GM06990 (cell line): ENCODE data around the gene NUP93.

ENCODE experiments used
- DNase-seq: peaks from one replicate; pipeline ENCODE4 v3.0.0-alpha.2; 2011; ENCODE audit not compliant: insufficient read length; ENCODE audit errors: extremely low read depth
- H3K27me3 ChIP-seq: replicated peaks from 2 replicates; pipeline ENCODE4 v1.6.0; 2011; ENCODE audit warnings: low read length; ENCODE audit not compliant: control insufficient read depth, insufficient read depth
- H3K36me3 ChIP-seq: 2 replicates; pipeline ENCODE4 v1.5.1; 2011; ENCODE audit warnings: low read length; ENCODE audit not compliant: control insufficient read depth, insufficient read depth
- H3K4me3 ChIP-seq: replicated peaks from 2 replicates; pipeline ENCODE4 v1.5.1; 2011; ENCODE audit warnings: low read depth, mild to moderate bottlenecking, control low read depth, low read length
- TF ChIP-seq, protein P1 (sequence below): IDR thresholded peaks from 2 replicates; pipeline ENCODE4 v1.5.1; 2011; ENCODE audit warnings: low read length, control low read depth, mild to moderate bottlenecking, inconsistent platforms; ENCODE audit not compliant: insufficient read depth, poor library complexity, severe bottlenecking

Gene NUP93

GRCh38 chr16:56833243-56833970 lies 103.5 kb downstream of the NUP93 start:
- peaks cover 17% of the 10 kb centered on the region for H3K36me3 ChIP-seq
- H3K27me3 ChIP-seq, result no peaks in the 10 kb centered on the region
- TF ChIP-seq, protein P1, sequence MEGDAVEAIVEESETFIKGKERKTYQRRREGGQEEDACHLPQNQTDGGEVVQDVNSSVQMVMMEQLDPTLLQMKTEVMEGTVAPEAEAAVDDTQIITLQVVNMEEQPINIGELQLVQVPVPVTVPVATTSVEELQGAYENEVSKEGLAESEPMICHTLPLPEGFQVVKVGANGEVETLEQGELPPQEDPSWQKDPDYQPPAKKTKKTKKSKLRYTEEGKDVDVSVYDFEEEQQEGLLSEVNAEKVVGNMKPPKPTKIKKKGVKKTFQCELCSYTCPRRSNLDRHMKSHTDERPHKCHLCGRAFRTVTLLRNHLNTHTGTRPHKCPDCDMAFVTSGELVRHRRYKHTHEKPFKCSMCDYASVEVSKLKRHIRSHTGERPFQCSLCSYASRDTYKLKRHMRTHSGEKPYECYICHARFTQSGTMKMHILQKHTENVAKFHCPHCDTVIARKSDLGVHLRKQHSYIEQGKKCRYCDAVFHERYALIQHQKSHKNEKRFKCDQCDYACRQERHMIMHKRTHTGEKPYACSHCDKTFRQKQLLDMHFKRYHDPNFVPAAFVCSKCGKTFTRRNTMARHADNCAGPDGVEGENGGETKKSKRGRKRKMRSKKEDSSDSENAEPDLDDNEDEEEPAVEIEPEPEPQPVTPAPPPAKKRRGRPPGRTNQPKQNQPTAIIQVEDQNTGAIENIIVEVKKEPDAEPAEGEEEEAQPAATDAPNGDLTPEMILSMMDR, result no peak
- no peak for DNase-seq
- H3K4me3 ChIP-seq, result no peak overlapping the region

DNA sequence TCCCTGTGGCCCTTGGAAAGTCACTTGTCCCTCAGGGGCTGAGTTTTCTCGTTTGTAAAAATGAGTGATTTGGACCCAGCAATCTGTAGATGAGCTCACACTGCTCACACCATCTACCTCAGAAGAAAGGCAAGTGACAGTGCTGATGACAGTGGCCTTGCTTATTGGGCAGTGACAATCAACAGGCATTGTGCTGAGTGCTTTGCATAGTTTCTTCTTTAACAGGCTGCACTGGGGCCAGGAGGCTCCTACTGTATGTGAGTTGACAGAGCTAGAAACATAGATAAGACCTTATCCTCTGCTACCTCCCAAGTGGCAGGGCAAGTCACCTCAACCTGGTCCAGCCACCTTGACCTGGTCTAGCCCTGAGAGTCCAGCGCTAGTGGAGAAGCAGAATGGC lies 105.4 kb downstream of the NUP93 start:
- H3K27me3 ChIP-seq, result no peaks in the 10 kb centered on the region
- no peak for DNase-seq
- peaks cover 12% of the 10 kb centered on the region for H3K36me3 ChIP-seq
- TF ChIP-seq, protein P1, result no peak
- H3K4me3 ChIP-seq, result no peak overlapping the region

- Histone ChIP-seq H3K4me3 (no peak overlapping the region), H3K36me3 (peaks cover 19% of the 10 kb centered on the region), H3K27me3 (no peaks in the 10 kb centered on the region)
- no peak for DNase-seq
- TF ChIP-seq, protein P1, result no peak
Measured at GRCh38 chr16:56836410-56837230, 106.7 kb downstream of the NUP93 start.

- peaks cover 18% of the 10 kb centered on the region for H3K36me3 ChIP-seq
- H3K27me3 ChIP-seq, result no peaks in the 10 kb centered on the region
- TF ChIP-seq, protein P1, result no peak
- no peak for DNase-seq
- H3K4me3 ChIP-seq, result no peak overlapping the region
Measured at GRCh38 chr16:56838622-56839337, 108.9 kb downstream of the NUP93 start.

GRCh38 chr16:56841233-56841632 lies 111.3 kb downstream of the NUP93 start:
- TF ChIP-seq, protein P1, result no peak
- DNase-seq, result no peak

More at GRCh38 chr16:56841233-56841632, 111.3 kb downstream of the NUP93 start:
- peaks cover 18% of the 10 kb centered on the region for H3K36me3 ChIP-seq
- H3K27me3 ChIP-seq, result no peaks in the 10 kb centered on the region
- H3K4me3 ChIP-seq, result no peak overlapping the region
